Mucosa of rectum (tissue), 2 donors: ENCODE measurements around the gene PTPRH.
"Not testable (repeated sequence)": the region's sequence is repeated elsewhere in the genome, so short reads cannot be mapped to it uniquely, and the experiment has no call there.

ENCODE experiments used
- H3K27ac ChIP-seq, 2 donors: one replicate each; pipeline ENCODE4 v1.7.0; 2013; ENCODE audit warnings: inconsistent platforms in 2 of 2, low read depth in 2 of 2, low read length in 2 of 2
- H3K27me3 ChIP-seq, 2 donors: one replicate each; pipeline ENCODE4 v1.7.0; 2013; ENCODE audit warnings: low read length in 2 of 2; ENCODE audit not compliant: control insufficient read depth in 2 of 2, insufficient read depth in 2 of 2
- H3K36me3 ChIP-seq, 2 donors: one replicate each; pipeline ENCODE4 v1.7.0; 2013; ENCODE audit warnings: low read length in 2 of 2; ENCODE audit not compliant: control insufficient read depth in 2 of 2, insufficient read depth in 2 of 2
- H3K4me1 ChIP-seq, 2 donors: one replicate each; pipeline ENCODE4 v1.7.0; 2013; ENCODE audit warnings: low read length in 2 of 2, mild to moderate bottlenecking in 1 of 2; ENCODE audit not compliant: control insufficient read depth in 2 of 2, insufficient read depth in 2 of 2
- H3K4me3 ChIP-seq, 2 donors: one replicate each; pipeline ENCODE4 v1.7.0; 2013; ENCODE audit warnings: low read length in 2 of 2
- H3K9ac ChIP-seq, 2 donors: one replicate each; pipeline ENCODE4 v1.7.0; 2013; ENCODE audit warnings: low read length in 2 of 2, low read depth in 1 of 2, mild to moderate bottlenecking in 1 of 2
- H3K9me3 ChIP-seq, 2 donors: one replicate each; pipeline ENCODE4 v1.7.0; 2013; ENCODE audit warnings: low read length in 2 of 2; ENCODE audit not compliant: control insufficient read depth in 2 of 2
- donor health status: healthy.
- donor health status: Normal muscosa, but diverticular disease.

PTPRH gene

GRCh38 chr19:55209693-55210472 is 582 bp upstream of the PTPRH start:
- peak overlapping the region; percentile 14 to 47 for H3K9ac ChIP-seq
- no peaks in the 10 kb centered on the region for H3K9me3 ChIP-seq
- H3K4me3 ChIP-seq = peak overlapping the region in 1 of 2 donors; percentile 75
- H3K27me3 ChIP-seq = no peaks in the 10 kb centered on the region
- peaks cover 7 to 24% of the 10 kb centered on the region in 2 donors for H3K4me1 ChIP-seq
- H3K36me3 ChIP-seq = peaks cover 0 to 2% of the 10 kb centered on the region in 2 donors
- H3K27ac ChIP-seq = peak overlapping the region; percentile 93 to 95

- Histone ChIP-seq H3K27ac (peak overlapping the region; percentile 81 to 91), H3K36me3 (peaks cover 4 to 14% of the 10 kb centered on the region in 2 donors), H3K9ac (peak overlapping the region; percentile 81), H3K9me3 (no peaks in the 10 kb centered on the region), H3K4me1 (peaks cover 7 to 24% of the 10 kb centered on the region in 2 donors), H3K27me3 (no peaks in the 10 kb centered on the region), H3K4me3 (peak overlapping the region; percentile 65 to 69)
Observed at GRCh38 chr19:55206664-55207500, 2.4 kb downstream of the PTPRH start.

DNA sequence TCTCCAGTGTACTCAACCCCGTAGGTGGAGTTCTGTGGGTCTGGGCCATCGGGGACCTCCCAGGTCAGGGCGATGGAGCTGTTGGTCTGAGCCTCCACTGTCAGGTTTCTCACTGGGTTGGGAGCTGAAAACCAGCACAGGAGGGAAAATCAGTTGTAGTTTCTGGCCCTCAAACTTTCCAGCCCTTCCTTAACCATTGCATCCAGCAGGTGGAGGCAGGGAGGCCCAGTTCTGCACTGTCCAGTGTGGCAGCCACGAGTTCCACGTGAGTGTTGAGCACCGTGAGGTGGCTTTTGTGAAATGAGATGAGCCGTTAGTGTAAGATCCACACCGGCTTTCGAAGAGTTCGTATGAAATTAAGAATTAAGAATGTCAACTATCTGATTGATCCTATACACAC is 7.1 kb downstream of the PTPRH start:
- not testable (repeated sequence) for H3K4me1 ChIP-seq, H3K27me3 ChIP-seq, H3K9me3 ChIP-seq, H3K9ac ChIP-seq, H3K27ac ChIP-seq, H3K4me3 ChIP-seq
- peaks cover 28 to 42% of the 10 kb centered on the region in 2 donors for H3K36me3 ChIP-seq

GRCh38 chr19:55199620-55200204 is 9.6 kb downstream of the PTPRH start:
- Histone ChIP-seq H3K36me3 (peaks cover 35 to 48% of the 10 kb centered on the region in 2 donors), H3K27ac (no peak overlapping the region), H3K9me3 (no peaks in the 10 kb centered on the region), H3K9ac (no peak overlapping the region), H3K27me3 (no peaks in the 10 kb centered on the region), H3K4me1 (no peaks in the 10 kb centered on the region), H3K4me3 (no peak overlapping the region)

DNA sequence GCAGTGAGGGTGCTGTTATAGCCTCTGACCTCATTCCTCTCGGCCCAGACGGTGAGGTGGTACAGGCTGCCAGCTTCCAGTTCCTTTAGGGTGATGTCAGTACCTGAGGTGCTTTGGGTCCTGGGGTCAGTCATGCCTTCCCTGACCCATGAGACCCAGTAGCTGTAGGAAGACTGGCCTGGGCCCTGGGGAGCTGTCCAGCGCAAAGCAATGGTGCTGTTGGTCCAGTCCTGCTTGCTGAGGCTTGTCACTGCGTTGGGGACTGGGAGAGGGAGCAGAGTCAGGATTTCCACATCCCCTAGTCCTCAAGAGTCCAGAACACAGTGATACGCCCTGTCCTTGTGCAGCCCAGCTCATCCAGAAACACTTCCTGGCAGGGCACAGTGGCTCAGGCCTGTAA is 10.7 kb downstream of the PTPRH start:
- H3K9ac ChIP-seq = no peak overlapping the region
- no peaks in the 10 kb centered on the region for H3K9me3 ChIP-seq
- no peaks in the 10 kb centered on the region for H3K27me3 ChIP-seq
- H3K27ac ChIP-seq = no peak overlapping the region
- H3K4me1 ChIP-seq = no peaks in the 10 kb centered on the region
- H3K4me3 ChIP-seq = no peak overlapping the region
- peaks cover 31 to 48% of the 10 kb centered on the region in 2 donors for H3K36me3 ChIP-seq

DNA sequence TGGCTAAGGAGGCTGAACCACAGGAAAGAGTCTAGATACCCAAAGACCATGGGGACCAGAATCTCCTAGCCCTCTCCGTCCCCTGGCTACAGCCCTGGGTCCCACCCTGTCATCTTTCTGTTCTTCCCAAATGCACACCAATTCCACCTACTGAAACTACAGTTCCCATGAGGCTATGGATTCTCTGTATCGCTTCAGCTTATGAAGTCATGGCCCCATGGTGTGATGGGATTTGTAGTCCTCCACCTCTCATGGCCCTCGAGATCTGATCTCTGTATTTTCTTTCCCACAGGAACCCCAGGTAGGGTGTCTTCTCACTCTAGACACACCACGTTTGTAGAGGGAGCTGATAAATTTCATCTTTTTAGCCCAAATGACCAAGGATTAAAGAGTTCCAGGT is 11.8 kb downstream of the PTPRH start:
- Histone ChIP-seq H3K36me3 (peaks cover 31 to 44% of the 10 kb centered on the region in 2 donors), H3K27me3 (no peaks in the 10 kb centered on the region), H3K9me3 (no peaks in the 10 kb centered on the region), H3K27ac (no peak overlapping the region), H3K4me1 (no peaks in the 10 kb centered on the region), H3K9ac (no peak overlapping the region), H3K4me3 (no peak overlapping the region)

DNA sequence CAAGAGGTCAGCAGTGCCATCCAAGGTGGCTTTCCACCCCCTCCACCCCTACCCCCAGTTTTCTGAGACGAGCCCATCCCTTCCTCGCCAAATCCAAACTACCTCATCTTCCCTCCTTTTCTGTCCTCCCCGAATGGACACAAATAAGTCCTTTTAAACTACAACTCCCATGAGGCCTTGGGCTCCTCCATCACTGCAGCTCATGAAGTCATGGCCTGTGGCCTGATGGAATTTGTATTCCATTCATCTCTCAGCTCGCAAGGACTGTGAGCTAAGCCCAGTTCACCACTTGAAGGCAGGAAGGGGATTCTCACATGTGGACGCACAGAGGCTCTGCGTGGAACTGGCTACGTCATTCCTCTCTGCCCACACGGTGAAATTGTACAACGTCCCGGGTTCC is 12.5 kb downstream of the PTPRH start:
- H3K4me3 ChIP-seq = no peak overlapping the region
- no peaks in the 10 kb centered on the region for H3K9me3 ChIP-seq
- H3K4me1 ChIP-seq = no peaks in the 10 kb centered on the region
- H3K9ac ChIP-seq = no peak overlapping the region
- no peaks in the 10 kb centered on the region for H3K27me3 ChIP-seq
- no peak overlapping the region for H3K27ac ChIP-seq
- peaks cover 30 to 43% of the 10 kb centered on the region in 2 donors for H3K36me3 ChIP-seq

DNA sequence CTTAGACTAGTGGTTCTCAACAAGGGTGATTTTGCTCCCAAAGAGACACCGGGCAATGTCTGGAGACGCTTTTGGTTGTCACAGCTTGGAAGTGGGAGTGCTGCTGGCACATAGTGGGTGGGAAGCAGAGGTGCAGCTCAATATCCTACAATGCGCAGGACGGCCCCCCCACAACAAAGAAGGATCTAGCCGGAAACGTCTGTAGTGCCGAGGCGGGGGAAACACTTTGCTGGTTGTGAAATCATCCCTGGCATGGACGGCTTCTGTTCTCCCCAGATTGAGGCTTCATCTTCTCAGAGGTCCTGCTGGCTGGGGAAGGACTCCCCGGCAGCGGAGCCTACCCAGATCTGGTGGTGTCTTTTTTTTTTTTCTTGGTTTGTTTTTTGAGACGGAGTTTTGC is 15.8 kb downstream of the PTPRH start:
- H3K27me3 ChIP-seq = no peaks in the 10 kb centered on the region
- no peaks in the 10 kb centered on the region for H3K4me1 ChIP-seq
- peaks cover 11 to 28% of the 10 kb centered on the region in 2 donors for H3K36me3 ChIP-seq
- H3K27ac ChIP-seq = no peak overlapping the region
- no peak overlapping the region for H3K4me3 ChIP-seq
- H3K9me3 ChIP-seq = no peaks in the 10 kb centered on the region
- no peak overlapping the region for H3K9ac ChIP-seq

GRCh38 chr19:55189403-55189835 is 19.9 kb downstream of the PTPRH start:
- Histone ChIP-seq H3K4me1 (no peaks in the 10 kb centered on the region), H3K36me3 (peaks cover 0 to 23% of the 10 kb centered on the region in 2 donors), H3K4me3 (no peak overlapping the region), H3K9me3 (no peaks in the 10 kb centered on the region), H3K27me3 (no peaks in the 10 kb centered on the region), H3K9ac (no peak overlapping the region), H3K27ac (no peak overlapping the region)

DNA sequence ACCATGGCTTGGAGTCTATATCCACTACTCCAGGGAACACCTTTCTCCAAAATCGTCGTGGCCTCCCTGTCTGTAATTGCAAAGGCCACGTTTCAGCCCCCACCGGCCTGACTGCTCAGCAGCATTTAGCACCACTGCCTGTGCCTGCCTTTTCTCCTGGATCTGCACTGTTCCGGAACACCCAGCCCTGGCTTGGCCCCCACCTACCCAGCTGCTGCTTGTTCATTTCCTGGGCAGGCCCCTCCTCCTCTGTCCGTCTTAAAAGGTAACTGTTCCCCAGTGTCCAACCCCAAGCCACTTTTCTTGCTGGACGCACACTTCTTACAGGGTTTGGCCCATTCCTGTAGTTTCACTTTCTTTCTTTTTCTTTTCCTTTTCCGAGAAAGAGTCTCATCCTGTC is 20.7 kb downstream of the PTPRH start:
- Histone ChIP-seq H3K27me3 (no peaks in the 10 kb centered on the region), H3K27ac (peak overlapping the region in 1 of 2 donors; percentile 32), H3K4me3 (no peak overlapping the region), H3K9me3 (no peaks in the 10 kb centered on the region), H3K9ac (no peak overlapping the region), H3K4me1 (no peaks in the 10 kb centered on the region), H3K36me3 (peaks cover 0 to 18% of the 10 kb centered on the region in 2 donors)
